GM12878 (cell line): ENCODE results near the gene PQBP1. TPM values are rescaled to one million over a fixed set of nuclear protein-coding genes. Genes with fewer than 3 reads are reported as not detected.

Experiments used
- ATAC-seq: fragments of 200-7000 bp; cut with Tn5 transposase; 3 replicates; pipeline ENCODE4 v1.9.1; 2020; ENCODE audit warnings: mild to moderate bottlenecking, moderate library complexity
- Bru-seq: library from RNA; stranded (reverse); fragments of 400-500 nt; gene quantifications from one replicate; lab custom pipeline; 2021; lab: Mats Ljungman, UMichigan
- BruChase-seq, 2 experiments: library from RNA; stranded (reverse); fragments of 400-500 nt; gene quantifications; one replicate each; lab custom pipeline; 2021; lab: Mats Ljungman, UMichigan
- BruUV-seq: library from RNA; stranded (reverse); fragments of 400-500 nt; replicated peaks from 2 replicates; lab custom pipeline; 2021; lab: Mats Ljungman, UMichigan
- CTCF ChIA-PET: fragments of 300-600 bp; sonication (Branson Sonifier 250); formaldehyde crosslinking; extraction: SDS; loops from one replicate; lab custom pipeline; 2021; ENCODE audit warnings: inconsistent platforms; lab: Yijun Ruan, JAX
- POLR2A ChIA-PET: fragments of 350-600 bp; formaldehyde crosslinking; extraction: SDS; loops from one replicate; lab custom pipeline; 2021; ENCODE audit warnings: inconsistent platforms; lab: Charles Lee
- RAD21 ChIA-PET: fragments of 300-600 bp; sonication (Branson Sonifier 250); formaldehyde crosslinking; loops from one replicate; lab custom pipeline; 2023; ENCODE audit warnings: antibody characterized with exemption; ENCODE audit not compliant: unreplicated experiment; lab: Charles Lee
- SMC1A ChIA-PET: fragments of 300-600 bp; sonication (Branson Sonifier 250); formaldehyde crosslinking; loops from one replicate; lab custom pipeline; 2023; ENCODE audit not compliant: unreplicated experiment, uncharacterized antibody; lab: Charles Lee
- DNase-seq: peaks from one replicate; pipeline ENCODE4 v3.0.0-alpha.2; 2011; ENCODE audit warnings: low read depth, low spot score
- FAIRE-seq: peaks from 3 replicates; lab custom pipeline; 2011; peaks lifted over from hg19 to GRCh38; lab: Jason Lieb, UNC
- H2AFZ ChIP-seq: 2 replicates; pipeline ENCODE4 v1.6.0; 2011; ENCODE audit warnings: low read depth, low read length, control low read depth; ENCODE audit not compliant: control insufficient read depth
- H3K27ac ChIP-seq: 2 replicates; pipeline ENCODE4 v1.5.1; 2011; ENCODE audit warnings: control low read depth; ENCODE audit not compliant: control insufficient read depth, insufficient read depth
- H3K27me3 ChIP-seq, 2 experiments: replicated peaks in 1 of 2; 2 replicates each; pipeline versions ENCODE4 v1.6.0 to v1.6.1; 2011; ENCODE audit warnings: low read length in 1 of 2; ENCODE audit not compliant: control insufficient read depth in 2 of 2, insufficient read depth in 2 of 2
- H3K36me3 ChIP-seq, 2 experiments: 2 replicates each; pipeline ENCODE4 v1.5.1; 2011; ENCODE audit warnings: low read length in 1 of 2; ENCODE audit not compliant: control insufficient read depth in 2 of 2, insufficient read depth in 2 of 2
- H3K4me1 ChIP-seq: 2 replicates; pipeline ENCODE4 v1.6.1; 2011; ENCODE audit warnings: mild to moderate bottlenecking, low read length, moderate library complexity, mixed read lengths; ENCODE audit not compliant: control insufficient read depth, insufficient read depth
- H3K4me2 ChIP-seq: 2 replicates; pipeline ENCODE4 v1.6.0; 2011; ENCODE audit warnings: control low read depth; ENCODE audit not compliant: control insufficient read depth, insufficient read depth
- H3K4me3 ChIP-seq: fragments of 200-600 bp; sonication (generic); 2 replicates; pipeline ENCODE4 v1.5.1; 2016
- H3K79me2 ChIP-seq: 2 replicates; pipeline ENCODE4 v1.6.0; 2011; ENCODE audit warnings: low read length; ENCODE audit not compliant: control insufficient read depth, insufficient read depth
- H3K9ac ChIP-seq: 2 replicates; pipeline ENCODE4 v1.8.0; 2011; ENCODE audit warnings: low read length, control low read depth, mixed read lengths; ENCODE audit not compliant: control insufficient read depth, insufficient read depth
- H3K9me3 ChIP-seq: replicated peaks from 3 replicates; pipeline ENCODE4 v1.5.1; 2011; ENCODE audit warnings: mild to moderate bottlenecking, low read length; ENCODE audit not compliant: control insufficient read depth, insufficient read depth
- H4K20me1 ChIP-seq: 2 replicates; pipeline ENCODE4 v1.6.0; 2011; ENCODE audit not compliant: control insufficient read depth, insufficient read depth
- ATF3 ChIP-seq: IDR thresholded peaks from 2 replicates; pipeline ENCODE4 v1.6.1; 2011; ENCODE audit warnings: low read depth, mild to moderate bottlenecking, low read length, moderate library complexity, borderline replicate concordance; ENCODE audit errors: extremely low read depth
- BCL3 ChIP-seq: IDR thresholded peaks from 2 replicates; pipeline ENCODE4 v1.6.1; 2011; ENCODE audit warnings: borderline replicate concordance, low read depth, mild to moderate bottlenecking, moderate library complexity, low read length; ENCODE audit not compliant: insufficient read depth, poor library complexity, severe bottlenecking
- BRCA1 ChIP-seq: IDR thresholded peaks from 2 replicates; pipeline ENCODE4 v1.6.1; 2011; ENCODE audit warnings: low read depth, low read length, improper control_type of control experiment
- ESRRA ChIP-seq: IDR thresholded peaks from 2 replicates; pipeline ENCODE4 v1.6.1; 2012; ENCODE audit warnings: mild to moderate bottlenecking, low read length, improper control_type of control experiment
- GATAD2B ChIP-seq: fragments of 450-650 bp; conservative IDR thresholded peaks from 2 replicates; pipeline ENCODE4 v1.6.1; 2017; ENCODE audit warnings: low read depth, mild to moderate bottlenecking, moderate library complexity
- HCFC1 ChIP-seq: fragments of 150-350 bp; IDR thresholded peaks from 2 replicates; pipeline ENCODE4 v1.6.1; 2014; ENCODE audit warnings: low read length
- IKZF1 ChIP-seq: fragments of 450-650 bp; conservative IDR thresholded peaks from 2 replicates; pipeline ENCODE4 v1.6.1; 2017; ENCODE audit warnings: antibody characterized with exemption, mild to moderate bottlenecking
- MAX ChIP-seq: IDR thresholded peaks from 2 replicates; pipeline ENCODE4 v1.6.1; 2012; ENCODE audit warnings: low read depth, low read length, improper control_type of control experiment
- MYC ChIP-seq: IDR thresholded peaks from 2 replicates; pipeline ENCODE4 v1.6.1; 2011; ENCODE audit warnings: mild to moderate bottlenecking, low read length, moderate library complexity, inconsistent platforms; ENCODE audit not compliant: insufficient read depth, insufficient replicate concordance, insufficient read length, severe bottlenecking
- POLR2AphosphoS5 ChIP-seq: IDR thresholded peaks from 2 replicates; pipeline ENCODE4 v1.6.1; 2011; ENCODE audit warnings: mild to moderate bottlenecking, low read length, inconsistent platforms
- RCOR1 ChIP-seq: conservative IDR thresholded peaks from 2 replicates; pipeline ENCODE4 v1.6.1; 2012; ENCODE audit warnings: low read depth, low read length, improper control_type of control experiment
- RUNX3 ChIP-seq: IDR thresholded peaks from 2 replicates; pipeline ENCODE4 v1.6.1; 2012; ENCODE audit warnings: low read length, inconsistent platforms
- SIX5 ChIP-seq: IDR thresholded peaks from 2 replicates; pipeline ENCODE4 v1.6.1; 2011; ENCODE audit warnings: mild to moderate bottlenecking, low read depth, low read length, moderate library complexity; ENCODE audit not compliant: severe bottlenecking
- YY1 ChIP-seq: IDR thresholded peaks from 2 replicates; pipeline ENCODE4 v1.6.1; 2011; ENCODE audit warnings: low read depth, mild to moderate bottlenecking, low read length
- ZBED1 ChIP-seq: IDR thresholded peaks from 2 replicates; pipeline ENCODE4 v1.6.1; 2016; ENCODE audit warnings: borderline replicate concordance
- WGBS: methylation state at CpG from one replicate; pipeline ENCODE4 v1.1.6; 2016; ENCODE audit warnings: low lambda C conversion rate; ENCODE audit not compliant: insufficient replicate concordance, insufficient coverage; ENCODE audit errors: missing lambda C conversion rate; 5-methylcytosine and 5-hydroxymethylcytosine counted together
- in situ Hi-C: fragments of 300-500 bp; cut with MboI; formaldehyde crosslinking; loops from 9 replicates; pipeline ENCODE4 v1.14.3; 2018; ENCODE audit warnings: mixed read lengths
- intact Hi-C: fragments of 100-400 bp; cut with micrococcal nuclease; formaldehyde crosslinking; loops from one replicate; pipeline ENCODE4 v1.14.2; 2022; ENCODE audit not compliant: unreplicated experiment
- long read RNA-seq, 2 experiments: library from polyadenylated mRNA; unstranded; transcript quantifications; one replicate each; pipeline ENCODE4 v2.0.0, GENCODE V29; 2019 to 2020
- polyA minus RNA-seq, 3 experiments: library from RNA; depleted of rRNA, polyadenylated mRNA; stranded (reverse); fragments of >200 nt; gene quantifications; 2 replicates each; pipeline ENCODE4 v1.2.3, GENCODE V29; 2011
- polyA plus RNA-seq, 11 experiments: library from polyadenylated mRNA; depleted of rRNA in 4 of 11; unstranded in 6 of 11; stranded (reverse) in 5 of 11; fragments of >200 nt; fragmentation: Nextera tagmentation in 4 of 11; fragmentation: Illumina TruSeq in 1 of 11; extraction: Ambion mirVana in 4 of 11; extraction: Trizol in 1 of 11; gene quantifications; 1 replicate in 1 of 11; 2 replicates in 10 of 11; pipeline versions ENCODE4 v1.2.1 to v1.2.3, GENCODE V29; 2011 to 2016; ENCODE audit warnings: inconsistent platforms in 2 of 11, missing spikeins in 2 of 11, low read depth in 1 of 11
- total RNA-seq, 4 experiments: library from RNA; depleted of rRNA in 3 of 4; stranded (reverse); fragments of >200 nt in 3 of 4; fragmentation: Illumina TruSeq in 1 of 4; extraction: Trizol in 1 of 4; gene quantifications; 2 replicates each; pipeline versions ENCODE4 v1.2.1 to v1.2.3, GENCODE V29; 2013 to 2021

PQBP1 gene
- 8.1 and 8.5 TPM in 2 replicates for total RNA-seq (2013; cell fraction: nucleolus; rRNA removed)
- total RNA-seq (2014; rRNA removed) (62.2 and 70.2 TPM in 2 replicates), total RNA-seq (2014; rRNA removed; fragmentation: Illumina TruSeq; extraction: Trizol) (37.5 and 38.5 TPM in 2 replicates), total RNA-seq (2021) (69.5 and 71.0 TPM in 2 replicates), polyA plus RNA-seq (2011; rRNA removed) (22.4 and 55.3 TPM in 2 replicates), polyA plus RNA-seq (2014; fragmentation: Illumina TruSeq; extraction: Trizol) (39.6 and 70.0 TPM in 2 replicates), polyA plus RNA-seq (2014; fragmentation: Nextera tagmentation; extraction: Ambion mirVana) (10 to 100 TPM; 12.5 to 28.0 TPM), polyA plus RNA-seq (2014; rRNA removed) (68.5 and 76.1 TPM in 2 replicates), polyA plus RNA-seq (2016; fragmentation: Nextera tagmentation; extraction: Ambion mirVana) (10 to 100 TPM; 68.6 to 74.8 TPM), polyA minus RNA-seq (2011; rRNA and poly(A)+ RNA removed) (30.3 and 33.8 TPM in 2 replicates), Bru-seq, nascent RNA (percentile 77 among the genes with signal in this experiment), BruChase-seq, experiment 1, labeled RNA remaining after a 6-hour chase (percentile 86 among the genes with signal in this experiment), BruChase-seq, experiment 2, labeled RNA remaining after a 2-hour chase (percentile 83 among the genes with signal in this experiment)
- 26.7 TPM for polyA plus RNA-seq (2011; ENCODE audit: low read depth)
- polyA plus RNA-seq (2011; cell fraction: cytosol; rRNA removed): 67.4 and 68.4 TPM in 2 replicates
- 112 and 137 TPM in 2 replicates for polyA plus RNA-seq (2011; cell fraction: nucleus; rRNA removed)
- 70.1 and 70.6 TPM in 2 replicates for polyA plus RNA-seq (2012)
- polyA minus RNA-seq (2011; cell fraction: cytosol; rRNA and poly(A)+ RNA removed): 22.9 and 24.1 TPM in 2 replicates
- 9.9 and 20.2 TPM in 2 replicates for polyA minus RNA-seq (2011; cell fraction: nucleus; rRNA and poly(A)+ RNA removed)
- long read RNA-seq, experiment 1, transcript PQBP1-216 (7 exons, 938 nt): minor isoform, 5 of 49 reads
- long read RNA-seq, experiment 1, transcript PQBP1-207 (7 exons, 1,020 nt): major isoform, 29 of 49 reads
- long read RNA-seq, experiment 1, transcript PQBP1-203 (7 exons, 1,056 nt): minor isoform, 7 of 49 reads
- long read RNA-seq, experiment 1, partial matches to known transcripts: 1 of 49 reads
- long read RNA-seq, experiment 1, other reads (novel, unspliced or antisense): 4 of 49 reads
- long read RNA-seq, experiment 2, transcript PQBP1-207 (7 exons, 1,020 nt): major isoform, 73 of 127 reads
- long read RNA-seq, experiment 2, transcript PQBP1-203 (7 exons, 1,056 nt): minor isoform, 12 of 127 reads
- long read RNA-seq, experiment 2, transcript PQBP1-216 (7 exons, 938 nt): minor isoform, 18 of 127 reads
- long read RNA-seq, experiment 2, partial matches to known transcripts: 0 of 127 reads
- long read RNA-seq, experiment 2, other reads (novel, unspliced or antisense): 18 of 127 reads

GRCh38 chrX:48897625-48898306 is at the start of gene PQBP1, which contains the start of gene TIMM17B:
Gene PQBP1, plus strand, starts transcription at chrX:48897930. Its CDS starts 580 bp downstream, at chrX:48898510.
Gene TIMM17B, minus strand, starts transcription at chrX:48897768. Its CDS starts 19 bp downstream, at chrX:48897749.
- Histone ChIP-seq H2AFZ (peak within 1 kb of the TSS; percentile 84), H3K79me2 (peaks cover 22% of the 10 kb centered on the region), H3K27ac (peak within 1 kb of the TSS; percentile 93), H3K27me3 (no peaks in the 10 kb centered on the region), H3K4me1 (no peaks in the 10 kb centered on the region), H3K9ac (peak within 1 kb of the TSS; percentile 93), H3K4me3 (peak within 1 kb of the TSS; percentile 77), H3K36me3 (peaks cover 0 to 3% of the 10 kb centered on the region in 2 experiments; a peak in 2 of 4 replicates), H4K20me1 (no peaks in the 10 kb centered on the region), H3K9me3 (no peaks in the 10 kb centered on the region; the same call in 2 of the 3 replicates), H3K4me2 (peak within 1 kb of the TSS; percentile 71)
- 35% methylated on average over 47 of the region's 49 CpGs for WGBS
- no TSS peak for BruUV-seq
- ChIA-PET RAD21 (interaction anchor here (0.8 to 3.5 kb wide), 9 partner anchors 14 to 249 kb away, joined by 3 to 15 read pairs (median 5); partner anchors contain the start of genes HDAC6, KCND1 and SLC35A2), POLR2A (interaction anchor here (0.5 to 2.1 kb wide), 12 partner anchors 14 to 329 kb away, joined by 3 to 15 read pairs (median 4); partner anchors contain the start of genes GRIPAP1, HDAC6, SLC35A2 and TFE3), CTCF (interaction anchor here (0.6 to 1.2 kb wide), 5 partner anchors 12 to 48 kb away, joined by 3 to 7 read pairs (median 3); no protein-coding TSS in a partner anchor), SMC1A (interaction anchor here (1.0 to 2.7 kb wide), 5 partner anchors 18 to 249 kb away, joined by 3 to 8 read pairs (median 5); no protein-coding TSS in a partner anchor)
- FAIRE-seq (peak; percentile 90), ATAC-seq (peak; percentile 94), DNase-seq (peak; percentile 92)
- intact Hi-C loops: loop anchor here (5.0 to 10.0 kb wide), 2 partner anchors 145 to 423 kb away; partner anchors contain the start of genes FTSJ1, SLC38A5 and TFE3
- in situ Hi-C loops: no loop called here
- TF ChIP-seq ESRRA: no peak
- 0 out of 2 replicates have a peak, but pooled peaks have one; percentile 26 for TF ChIP-seq RUNX3
- no peak; the same call in 1 of the 2 replicates for TF ChIP-seq HCFC1
- no peak for TF ChIP-seq MYC
- no peak for TF ChIP-seq BRCA1
- no peak for TF ChIP-seq GATAD2B
- TF ChIP-seq IKZF1: peak; percentile 41; the same call in 1 of the 2 replicates
- no peak for TF ChIP-seq BCL3
- TF ChIP-seq MAX: peak; percentile 14; the same call in 1 of the 2 replicates
- peak; percentile 76 for TF ChIP-seq YY1
- TF ChIP-seq RCOR1: 0 out of 2 replicates have a peak, but pooled peaks have one; percentile 8
- 0 out of 2 replicates have a peak, but pooled peaks have one; percentile 46 for TF ChIP-seq ZBED1
- TF ChIP-seq SIX5: peak; percentile 26
- TF ChIP-seq POLR2AphosphoS5: peak; percentile 92
- no peak for TF ChIP-seq ATF3
